ENCODE results near the gene APOL6. TPM values are rescaled to one million over a fixed set of nuclear protein-coding genes. Genes with fewer than 3 reads are reported as not detected.

Gene APOL6
- total and polyA plus RNA-seq, 2 of the 13 experiments (the other 11 are each of a cell fraction or from before 2014, with no cell fraction given), result 5.2 to 7.5 TPM

GRCh38 chr22:35642305-35642741 is 5.9 kb upstream of the APOL6 start (continued):
- TF ChIP-seq ARID4A (CRISPR knock-in tag; IDR thresholded peaks at IDR 0.05; ENCODE audit: borderline replicate concordance) (peak; percentile 47; the same call in 1 of the 2 replicates), ZNF18 (CRISPR knock-in tag; IDR thresholded peaks at IDR 0.05; ENCODE audit: insufficient replicate concordance) (no peak), BCL3 (CRISPR knock-in tag; IDR thresholded peaks at IDR 0.05) (no peak), ZNF451 (CRISPR knock-in tag; IDR thresholded peaks at IDR 0.05) (no peak), PAWR (CRISPR knock-in tag; IDR thresholded peaks at IDR 0.05; ENCODE audit: borderline replicate concordance) (no peak), IRX3 (CRISPR knock-in tag; IDR thresholded peaks at IDR 0.05; ENCODE audit: borderline replicate concordance, low read depth) (no peak), PBX2 (CRISPR knock-in tag; IDR thresholded peaks at IDR 0.05) (no peak), CHD2 (IDR thresholded peaks at IDR 0.05; ENCODE audit: low read depth, low read length) (no peak), ZNF720 (CRISPR knock-in tag; IDR thresholded peaks at IDR 0.05) (no peak), TAF1 (CRISPR knock-in tag; IDR thresholded peaks at IDR 0.05) (no peak), ZNF558 (CRISPR knock-in tag; IDR thresholded peaks at IDR 0.05; ENCODE audit: borderline replicate concordance) (no peak), ZNF562 (CRISPR knock-in tag; IDR thresholded peaks at IDR 0.05; ENCODE audit: borderline replicate concordance) (no peak), STAT6 (CRISPR knock-in tag; IDR thresholded peaks at IDR 0.05; ENCODE audit: borderline replicate concordance) (no peak), DPF2 (CRISPR knock-in tag; IDR thresholded peaks at IDR 0.05; ENCODE audit: borderline replicate concordance, low read depth) (no peak; the same call in 1 of the 2 replicates), REL (CRISPR knock-in tag; conservative IDR thresholded peaks at IDR 0.05) (no peak), ATF7 (IDR thresholded peaks at IDR 0.05) (no peak), ATF7 (CRISPR knock-in tag; IDR thresholded peaks at IDR 0.05) (no peak), EP300 (IDR thresholded peaks at IDR 0.05; ENCODE audit: low read depth in 2 of 2, low read length in 2 of 2) (peak in 1 of 2 experiments; percentile 43; a peak in 2 of 4 replicates), EP300 (CRISPR knock-in tag; IDR thresholded peaks at IDR 0.05; ENCODE audit: borderline replicate concordance) (0 out of 2 replicates have a peak, but pooled peaks have one; percentile 11)
